Keratinocyte (primary cell): ENCODE measurements around the gene ARHGDIA.

Source experiments
- EZH2 ChIP-seq: IDR thresholded peaks from one replicate; pipeline ENCODE4 v1.6.1; 2012; ENCODE audit warnings: inconsistent platforms, mild to moderate bottlenecking, low read length, moderate library complexity
- TF ChIP-seq, protein P1 (sequence below), 3 experiments: IDR thresholded peaks in 1 of 3; conservative IDR thresholded peaks in 1 of 3; optimal IDR thresholded peaks in 1 of 3; 2 replicates in 2 of 3; 3 replicates in 1 of 3; pipeline versions ENCODE3 to v1.5.1; 2011; ENCODE audit warnings: low read length in 3 of 3, mild to moderate bottlenecking in 3 of 3, moderate library complexity in 2 of 3, control low read depth in 1 of 3, inconsistent platforms in 1 of 3; ENCODE audit not compliant: insufficient read depth in 2 of 3; ENCODE audit errors: extremely low read depth in 1 of 3

DNA sequence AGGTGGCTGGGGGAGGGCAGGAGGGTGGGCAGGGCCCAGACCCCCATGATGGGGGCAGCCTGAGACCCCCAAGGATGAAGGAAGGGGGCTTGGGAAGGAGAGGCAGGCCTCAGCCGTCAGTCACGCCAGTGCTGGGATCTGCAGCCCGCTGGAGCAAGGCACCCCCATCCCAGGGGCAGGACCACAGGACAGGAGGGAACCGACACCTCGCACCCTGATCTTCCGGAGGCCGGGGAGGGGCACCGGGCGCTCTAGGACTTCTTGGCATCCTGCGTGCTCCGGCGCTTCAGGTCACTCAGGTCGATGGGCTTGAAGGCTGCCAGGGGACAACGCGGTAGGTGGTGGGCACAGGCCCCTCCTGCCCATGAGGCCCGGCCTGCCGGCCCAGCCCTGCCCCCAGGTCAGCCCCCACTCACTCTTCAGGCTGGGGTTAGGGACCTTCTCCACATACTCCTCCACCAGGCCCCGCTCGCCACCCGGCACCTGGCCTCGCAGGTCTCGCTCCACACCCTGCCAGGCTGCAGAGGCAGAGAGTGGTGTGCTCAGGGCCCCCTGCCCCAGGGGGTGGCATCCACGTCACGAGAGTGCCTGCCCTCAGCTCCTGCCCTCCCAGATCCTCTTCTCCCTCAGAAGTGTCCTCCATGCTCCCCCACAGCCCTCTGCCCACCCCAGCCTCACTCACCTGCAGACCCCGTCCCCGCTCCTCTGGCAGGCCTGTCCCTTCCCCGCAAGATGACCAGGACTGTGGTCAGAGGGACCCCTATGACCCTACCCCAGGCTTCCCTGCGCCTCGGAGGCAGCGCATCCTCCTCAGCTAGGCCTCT lies 47.9 kb downstream of the ARHGDIA start:
- TF ChIP-seq, protein P1, sequence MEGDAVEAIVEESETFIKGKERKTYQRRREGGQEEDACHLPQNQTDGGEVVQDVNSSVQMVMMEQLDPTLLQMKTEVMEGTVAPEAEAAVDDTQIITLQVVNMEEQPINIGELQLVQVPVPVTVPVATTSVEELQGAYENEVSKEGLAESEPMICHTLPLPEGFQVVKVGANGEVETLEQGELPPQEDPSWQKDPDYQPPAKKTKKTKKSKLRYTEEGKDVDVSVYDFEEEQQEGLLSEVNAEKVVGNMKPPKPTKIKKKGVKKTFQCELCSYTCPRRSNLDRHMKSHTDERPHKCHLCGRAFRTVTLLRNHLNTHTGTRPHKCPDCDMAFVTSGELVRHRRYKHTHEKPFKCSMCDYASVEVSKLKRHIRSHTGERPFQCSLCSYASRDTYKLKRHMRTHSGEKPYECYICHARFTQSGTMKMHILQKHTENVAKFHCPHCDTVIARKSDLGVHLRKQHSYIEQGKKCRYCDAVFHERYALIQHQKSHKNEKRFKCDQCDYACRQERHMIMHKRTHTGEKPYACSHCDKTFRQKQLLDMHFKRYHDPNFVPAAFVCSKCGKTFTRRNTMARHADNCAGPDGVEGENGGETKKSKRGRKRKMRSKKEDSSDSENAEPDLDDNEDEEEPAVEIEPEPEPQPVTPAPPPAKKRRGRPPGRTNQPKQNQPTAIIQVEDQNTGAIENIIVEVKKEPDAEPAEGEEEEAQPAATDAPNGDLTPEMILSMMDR (optimal IDR thresholded peaks at IDR 0.05 in 1 of 3, IDR thresholded peaks at IDR 0.05 in 1 of 3, conservative IDR thresholded peaks at IDR 0.05 in 1 of 3; ENCODE audit: extremely low read depth in 1 of 3, insufficient read depth in 2 of 3, low read length in 3 of 3) = no peak
- no peak for TF ChIP-seq EZH2
